ENCODE results near the gene TACSTD2.
"Not testable (repeated sequence)": the region's sequence is repeated elsewhere in the genome, so short reads cannot be mapped to it uniquely, and the experiment has no call there.

Gene TACSTD2

GRCh38 chr1:58586271-58586670, 9.2 kb upstream of the TACSTD2 start:
- no peak for DNase-seq

GRCh38 chr1:58585581-58586151, 8.6 kb upstream of the TACSTD2 start:
- no peak for DNase-seq

- DNase-seq: no peak
Observed at GRCh38 chr1:58585166-58585565, 8.1 kb upstream of the TACSTD2 start.

- no peak for DNase-seq
Observed at GRCh38 chr1:58584082-58584895, 7.2 kb upstream of the TACSTD2 start.

- DNase-seq: no peak
Observed at GRCh38 chr1:58583496-58583895, 6.4 kb upstream of the TACSTD2 start.

GRCh38 chr1:58582143-58582542, 5.1 kb upstream of the TACSTD2 start:
- DNase-seq: not testable (repeated sequence)

GRCh38 chr1:58581641-58582040, 4.6 kb upstream of the TACSTD2 start:
- no peak for DNase-seq

- no peak for DNase-seq
Observed at GRCh38 chr1:58580186-58580585, 3.1 kb upstream of the TACSTD2 start.

- no peak for DNase-seq
Observed at GRCh38 chr1:58577654-58578030, 590 bp upstream of the TACSTD2 start.

- no peak for DNase-seq
Observed at GRCh38 chr1:58576325-58576726, 726 bp downstream of the TACSTD2 start.

- no peak for DNase-seq
Observed at GRCh38 chr1:58575551-58576324, 1.3 kb downstream of the TACSTD2 start.

GRCh38 chr1:58574816-58575215, 2.2 kb downstream of the TACSTD2 start:
- DNase-seq: no peak

- no peak for DNase-seq
Observed at GRCh38 chr1:58573705-58574591, 3.1 kb downstream of the TACSTD2 start.

GRCh38 chr1:58573138-58573537, 3.9 kb downstream of the TACSTD2 start:
- DNase-seq: no peak

GRCh38 chr1:58572690-58573089, 4.4 kb downstream of the TACSTD2 start:
- DNase-seq: no peak

- no peak for DNase-seq
Observed at GRCh38 chr1:58571616-58572015, 5.4 kb downstream of the TACSTD2 start.

GRCh38 chr1:58570817-58571216, 6.2 kb downstream of the TACSTD2 start:
- no peak for DNase-seq

- DNase-seq: no peak
Observed at GRCh38 chr1:58570094-58570493, 7.0 kb downstream of the TACSTD2 start.

- no peak for DNase-seq
Observed at GRCh38 chr1:58568911-58569310, 8.1 kb downstream of the TACSTD2 start.

GRCh38 chr1:58568271-58568860, 8.7 kb downstream of the TACSTD2 start:
- no peak for DNase-seq

- DNase-seq: no peak
Observed at GRCh38 chr1:58566339-58566738, 10.7 kb downstream of the TACSTD2 start.

- not testable (repeated sequence) for DNase-seq
Observed at GRCh38 chr1:58563715-58564114, 13.3 kb downstream of the TACSTD2 start.
